ENCODE data around the gene TNKS1BP1. TPM values are rescaled to one million over a fixed set of nuclear protein-coding genes. Genes with fewer than 3 reads are reported as not detected.

The TNKS1BP1 gene
- total and polyA plus RNA-seq, 8 donors, result 59.4 to 238 (median 119) TPM

DNA sequence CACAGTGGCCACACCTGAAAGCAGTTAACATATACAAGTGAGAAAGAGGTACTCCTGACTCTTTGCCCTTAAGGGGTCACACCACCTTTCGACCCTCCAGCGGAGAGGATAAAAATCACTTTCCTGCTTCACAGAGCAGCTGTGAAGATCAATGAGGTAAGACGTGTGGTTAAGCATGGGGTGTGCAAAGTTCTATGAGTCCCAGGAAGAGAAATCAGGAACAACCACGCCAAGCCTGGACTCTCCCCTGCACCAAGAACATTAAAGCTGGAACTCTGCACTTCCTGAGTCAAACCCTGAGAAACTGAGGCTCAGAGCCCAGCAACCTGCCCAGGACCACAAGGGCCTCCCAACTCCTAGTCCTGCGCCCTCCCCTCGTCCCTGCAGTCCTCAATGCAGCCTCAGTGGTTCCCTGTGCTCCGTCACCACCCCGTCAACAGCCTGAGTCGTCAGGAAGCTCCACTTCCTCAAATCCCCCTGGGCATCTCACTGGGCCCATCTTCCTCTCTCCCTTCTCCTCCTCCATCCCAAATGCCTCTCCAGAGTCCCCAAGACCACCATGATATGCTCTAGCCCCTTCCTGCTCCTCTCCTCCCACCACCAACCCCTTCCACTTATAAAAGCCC lies 17.7 kb downstream of the TNKS1BP1 start:
- Histone ChIP-seq H3K36me3 (peaks cover 37 to 49% (median 43%) of the 10 kb centered on the region in 4 donors), H3K4me3 (peak overlapping the region in 1 of 4 donors; percentile 17), H3K27ac (peak overlapping the region in 4 of 5 donors; percentile 17 to 94 (median 62)), H3K4me1 (peaks cover 77 to 91% (median 88%) of the 10 kb centered on the region in 4 donors), H3K9me3 (no peaks in the 10 kb centered on the region), H3K27me3 (no peaks in the 10 kb centered on the region)
- 59 to 70% (median 66%) methylated on average over 9 of the region's 9 CpGs for WGBS, 5 donors
- DNase-seq, result no peak
- no peak for TF ChIP-seq POLR2AphosphoS5 (IDR thresholded peaks at IDR 0.05)
- TF ChIP-seq EP300 (IDR thresholded peaks at IDR 0.05), result no peak
- TF ChIP-seq POLR2A (IDR thresholded peaks at IDR 0.05), result no peak
- TF ChIP-seq CTCF (IDR thresholded peaks at IDR 0.05), result no peak
- intact Hi-C loops (cut with DNase I; ENCODE audit: low total_unique reads), result no loop called here

GRCh38 chr11:57306161-57306876 lies 18.4 kb downstream of the TNKS1BP1 start:
- intact Hi-C loops (cut with DNase I; ENCODE audit: low total_unique reads), result no loop called here
- Histone ChIP-seq H3K4me3 (peak overlapping the region in 1 of 4 donors; percentile 15), H3K4me1 (peaks cover 71 to 84% (median 81%) of the 10 kb centered on the region in 4 donors), H3K27me3 (no peaks in the 10 kb centered on the region), H3K27ac (peak overlapping the region in 4 of 5 donors; percentile 65 to 94 (median 70)), H3K9me3 (no peaks in the 10 kb centered on the region), H3K36me3 (peaks cover 44 to 57% (median 49%) of the 10 kb centered on the region in 4 donors)
- no peak for TF ChIP-seq CTCF (IDR thresholded peaks at IDR 0.05)
- TF ChIP-seq EP300 (IDR thresholded peaks at IDR 0.05), result no peak
- TF ChIP-seq POLR2A (IDR thresholded peaks at IDR 0.05), result no peak
- TF ChIP-seq POLR2AphosphoS5 (IDR thresholded peaks at IDR 0.05), result no peak
- DNase-seq, result no peak
- WGBS, 5 donors, result 60 to 70% (median 67%) methylated on average over 15 of the region's 15 CpGs

- Histone ChIP-seq H3K9me3 (no peaks in the 10 kb centered on the region), H3K27me3 (no peaks in the 10 kb centered on the region), H3K4me1 (peaks cover 66 to 76% (median 73%) of the 10 kb centered on the region in 4 donors), H3K4me3 (no peak overlapping the region), H3K27ac (peak overlapping the region in 4 of 5 donors; percentile 65 to 94 (median 70)), H3K36me3 (peaks cover 52 to 65% (median 57%) of the 10 kb centered on the region in 4 donors)
- WGBS, 5 donors, result 81 to 89% (median 87%) methylated on average over 8 of the region's 8 CpGs
- TF ChIP-seq CTCF (IDR thresholded peaks at IDR 0.05) (no peak), POLR2A (IDR thresholded peaks at IDR 0.05) (no peak), POLR2AphosphoS5 (IDR thresholded peaks at IDR 0.05) (no peak), EP300 (IDR thresholded peaks at IDR 0.05) (no peak)
- DNase-seq, result no peak
- intact Hi-C loops (cut with DNase I; ENCODE audit: low total_unique reads), result no loop called here
These were observed 19.2 kb downstream of the TNKS1BP1 start for GRCh38 chr11:57305523-57305922.

GRCh38 chr11:57303990-57304579 lies 20.7 kb downstream of the TNKS1BP1 start:
- Histone ChIP-seq H3K36me3 (peaks cover 53 to 66% (median 59%) of the 10 kb centered on the region in 4 donors), H3K27me3 (no peaks in the 10 kb centered on the region), H3K27ac (peak overlapping the region; percentile 58 to 94 (median 66)), H3K4me1 (peaks cover 51 to 61% (median 58%) of the 10 kb centered on the region in 4 donors), H3K9me3 (peaks cover 0 to 12% (median 12%) of the 10 kb centered on the region in 4 donors), H3K4me3 (no peak overlapping the region)
- DNase-seq, result peak in 1 of 2 donors; percentile 79
- intact Hi-C loops (cut with DNase I; ENCODE audit: low total_unique reads), result no loop called here
- WGBS, 5 donors, result 48 to 71% (median 64%) methylated on average over 8 of the region's 8 CpGs
- no peak for TF ChIP-seq POLR2AphosphoS5 (IDR thresholded peaks at IDR 0.05)
- TF ChIP-seq EP300 (IDR thresholded peaks at IDR 0.05), result no peak
- TF ChIP-seq POLR2A (IDR thresholded peaks at IDR 0.05), result no peak
- TF ChIP-seq CTCF (IDR thresholded peaks at IDR 0.05), result no peak
